Smooth muscle cell (in vitro differentiated cells): ENCODE results near the gene PLEKHG4B. TPM values are rescaled to one million over a fixed set of nuclear protein-coding genes. Genes with fewer than 3 reads are reported as not detected.

Experiments used
- DNase-seq: peaks from one replicate; lab custom pipeline; 2025; ENCODE audit not compliant: unreplicated experiment; lab: John Stamatoyannopoulos, UW
- H2AFZ ChIP-seq: fragments of 200-600 bp; sonication (generic); 2 replicates; pipeline ENCODE4 v1.6.0; 2016; ENCODE audit warnings: antibody characterized with exemption, low read depth, mild to moderate bottlenecking
- H3F3A ChIP-seq: fragments of 200-600 bp; sonication (generic); 2 replicates; pipeline ENCODE4 v1.6.0; 2017; ENCODE audit warnings: antibody characterized with exemption, low read depth
- H3K27ac ChIP-seq: fragments of 200-600 bp; sonication (generic); 2 replicates; pipeline ENCODE4 v1.5.1; 2016; ENCODE audit warnings: low read depth, mild to moderate bottlenecking
- H3K27me3 ChIP-seq: fragments of 200-600 bp; sonication (generic); 2 replicates; pipeline ENCODE4 v1.6.1; 2016; ENCODE audit warnings: low read depth, mild to moderate bottlenecking
- H3K36me3 ChIP-seq: fragments of 200-600 bp; sonication (generic); 2 replicates; pipeline ENCODE4 v1.5.1; 2016; ENCODE audit warnings: low read depth
- H3K4me1 ChIP-seq: fragments of 200-600 bp; sonication (generic); 2 replicates; pipeline ENCODE4 v1.5.1; 2016; ENCODE audit warnings: low read depth
- H3K4me2 ChIP-seq: fragments of 200-600 bp; sonication (generic); 2 replicates; pipeline ENCODE4 v1.6.0; 2016; ENCODE audit warnings: mild to moderate bottlenecking
- H3K4me3 ChIP-seq: fragments of 200-600 bp; sonication (generic); 2 replicates; pipeline ENCODE4 v1.5.1; 2016; ENCODE audit warnings: mild to moderate bottlenecking
- H3K79me2 ChIP-seq: fragments of 200-600 bp; sonication (generic); 2 replicates; pipeline ENCODE4 v1.6.0; 2016; ENCODE audit warnings: low read depth, mild to moderate bottlenecking
- H3K9ac ChIP-seq: fragments of 200-600 bp; sonication (generic); 2 replicates; pipeline ENCODE4 v1.6.0; 2016; ENCODE audit warnings: low read depth
- H3K9me3 ChIP-seq: fragments of 200-600 bp; sonication (generic); replicated peaks from 2 replicates; pipeline ENCODE4 v1.5.1; 2016; ENCODE audit warnings: low read depth
- H4K20me1 ChIP-seq: fragments of 200-600 bp; sonication (generic); 2 replicates; pipeline ENCODE4 v1.6.0; 2016; ENCODE audit warnings: low read depth
- CTCF ChIP-seq: fragments of 200-600 bp; sonication (generic); IDR thresholded peaks from 2 replicates; pipeline ENCODE4 v1.5.1; 2017; ENCODE audit warnings: borderline replicate concordance, mild to moderate bottlenecking, antibody characterized with exemption; ENCODE audit not compliant: insufficient read depth, poor library complexity, severe bottlenecking
- WGBS: methylation state at CpG from one replicate; pipeline ENCODE4 v1.1.7; 2016; ENCODE audit warnings: low lambda C conversion rate; 5-methylcytosine and 5-hydroxymethylcytosine counted together
- polyA plus RNA-seq: library from polyadenylated mRNA; unstranded; fragments of >200 nt; fragmentation: Nextera tagmentation; extraction: Ambion mirVana; gene quantifications from 2 replicates; pipeline ENCODE4 v1.2.1, GENCODE V29; 2016
- total RNA-seq: library from RNA; depleted of rRNA; stranded (reverse); fragments of >200 nt; gene quantifications from 2 replicates; pipeline ENCODE4 v1.2.3, GENCODE V29; 2014

PLEKHG4B gene
- total and polyA plus RNA-seq, 2 experiments from 2014 or later, result 6.3 to 12.1 TPM

DNA sequence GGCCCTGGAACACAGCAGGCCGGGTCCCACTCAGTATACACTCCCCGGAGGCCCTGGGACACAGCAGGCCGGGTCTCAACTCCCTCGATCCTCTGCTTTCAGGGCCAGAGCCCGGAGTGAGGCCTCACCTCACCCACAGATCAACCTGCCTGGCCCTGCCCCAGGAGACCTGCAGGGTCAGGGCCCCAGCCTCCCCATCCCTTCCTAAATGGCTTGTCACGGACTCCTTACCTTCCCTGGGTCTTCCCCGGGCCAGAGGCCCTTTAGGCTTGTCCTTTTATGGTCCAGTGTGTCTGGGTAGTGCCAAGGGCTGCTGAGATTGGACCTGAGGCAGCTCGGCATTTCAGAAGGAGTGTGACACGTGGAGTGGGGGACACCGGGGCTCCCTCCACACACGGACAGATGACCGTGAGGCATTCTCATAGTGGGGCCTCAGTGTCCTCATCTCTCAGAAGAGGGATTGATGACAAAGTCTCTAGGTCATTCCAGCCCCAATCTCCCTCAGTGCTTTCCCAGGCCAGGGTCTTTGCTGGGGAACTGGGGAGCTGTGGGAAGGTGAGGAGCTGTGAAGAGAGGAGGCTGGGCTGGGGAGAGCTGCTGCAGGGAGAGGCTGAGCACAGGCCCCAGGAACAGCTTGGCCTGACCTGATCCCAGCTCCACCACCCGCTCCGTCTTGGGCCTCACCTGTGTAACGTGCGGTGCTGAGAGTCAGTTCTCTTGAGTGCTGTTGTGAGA lies 18.0 kb upstream of the PLEKHG4B start:
- Histone ChIP-seq H3K27me3 (peaks cover 5% of the 10 kb centered on the region), H3K9me3 (no peaks in the 10 kb centered on the region), H3K79me2 (no peaks in the 10 kb centered on the region), H3K36me3 (no peaks in the 10 kb centered on the region), H3K9ac (no peak overlapping the region), H4K20me1 (no peaks in the 10 kb centered on the region), H3K4me2 (no peak overlapping the region), H3K27ac (no peak overlapping the region), H3K4me1 (peaks cover 17% of the 10 kb centered on the region), H3F3A (no peaks in the 10 kb centered on the region), H2AFZ (no peak overlapping the region), H3K4me3 (no peak overlapping the region)
- no peak for DNase-seq
- no peak for TF ChIP-seq CTCF
- WGBS, result 91% methylated on average over 16 of the region's 16 CpGs

DNA sequence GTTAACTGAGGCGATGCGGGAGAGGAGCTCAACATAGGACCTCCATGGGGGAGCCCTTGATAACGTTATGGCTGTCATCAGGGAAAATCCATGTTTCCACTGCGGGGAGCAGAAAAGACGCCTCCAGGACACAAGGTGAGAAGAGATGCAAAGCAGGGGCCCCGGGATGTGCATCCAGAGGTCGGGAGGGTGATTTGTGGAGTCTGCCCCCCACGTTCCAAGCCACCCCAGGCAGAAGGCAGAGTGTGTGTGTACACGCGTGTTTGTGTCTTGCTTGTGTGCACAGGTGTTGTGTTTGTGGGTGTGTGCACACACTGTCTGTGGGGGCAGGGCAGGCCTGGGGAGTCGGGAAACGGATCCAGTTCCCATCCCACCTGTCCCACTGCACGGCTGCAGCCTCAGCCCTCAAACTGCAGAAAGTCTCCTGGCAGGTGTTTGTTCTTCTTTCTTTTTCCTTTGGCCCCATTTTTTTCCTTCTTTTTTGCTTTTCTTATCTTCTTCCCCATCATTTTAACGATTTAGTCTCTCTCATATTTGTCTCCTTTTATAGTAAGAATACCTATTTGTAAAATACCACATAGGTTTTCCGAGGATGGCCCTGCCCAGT lies 17.4 kb upstream of the PLEKHG4B start:
- H3K27ac ChIP-seq, result no peak overlapping the region
- TF ChIP-seq CTCF, result no peak

GRCh38 chr5:75331-76320 lies 16.3 kb upstream of the PLEKHG4B start:
- Histone ChIP-seq H3K9me3 (no peaks in the 10 kb centered on the region), H3K4me1 (peaks cover 18% of the 10 kb centered on the region), H3K27ac (no peak overlapping the region), H3K4me3 (no peak overlapping the region), H4K20me1 (no peaks in the 10 kb centered on the region), H3K9ac (no peak overlapping the region), H3K27me3 (peaks cover 5% of the 10 kb centered on the region), H2AFZ (no peak overlapping the region), H3K36me3 (no peaks in the 10 kb centered on the region), H3F3A (no peaks in the 10 kb centered on the region), H3K79me2 (no peaks in the 10 kb centered on the region), H3K4me2 (no peak overlapping the region)
- no peak for TF ChIP-seq CTCF
- DNase-seq, result no peak
- 87% methylated on average over 22 of the region's 31 CpGs for WGBS

More for the DNA sequence above, 17.4 kb upstream of the PLEKHG4B start:
- WGBS, result 89% methylated on average over 15 of the region's 15 CpGs
- no peaks in the 10 kb centered on the region for H3K9me3 ChIP-seq
- no peaks in the 10 kb centered on the region for H3F3A ChIP-seq
- H3K4me2 ChIP-seq, result no peak overlapping the region
- no peaks in the 10 kb centered on the region for H3K79me2 ChIP-seq
- H3K4me1 ChIP-seq, result peaks cover 18% of the 10 kb centered on the region
- no peaks in the 10 kb centered on the region for H4K20me1 ChIP-seq
- peaks cover 5% of the 10 kb centered on the region for H3K27me3 ChIP-seq
- no peaks in the 10 kb centered on the region for H3K36me3 ChIP-seq
- no peak for DNase-seq
- H3K4me3 ChIP-seq, result no peak overlapping the region
- no peak overlapping the region for H3K9ac ChIP-seq
- H2AFZ ChIP-seq, result no peak overlapping the region
